Breast epithelium (tissue), 3 donors: ENCODE data around the gene PRKAR1B.

Experiments
- CTCF ChIP-seq, 3 donors: fragments of 450-650 bp; IDR thresholded peaks; one replicate each; pipeline ENCODE4 v1.5.1; 2016 to 2017; ENCODE audit warnings: antibody characterized with exemption in 3 of 3, mild to moderate bottlenecking in 3 of 3, moderate library complexity in 3 of 3
- POLR2AphosphoS5 ChIP-seq, 3 donors: sonication (generic); formaldehyde crosslinking; IDR thresholded peaks; one replicate each; pipeline ENCODE4 v1.6.1; 2017; ENCODE audit warnings: antibody characterized with exemption in 3 of 3

- TF ChIP-seq POLR2AphosphoS5 (IDR thresholded peaks at IDR 0.05) (no peak), CTCF (IDR thresholded peaks at IDR 0.05) (no peak)
Measured at GRCh38 chr7:556837-557557, 170.1 kb downstream of the PRKAR1B start.
